Measurements from ENCODE around the gene MTG1.
"Not testable (repeated sequence)": the region's sequence is repeated elsewhere in the genome, so short reads cannot be mapped to it uniquely, and the experiment has no call there.

Gene MTG1

GRCh38 chr10:133378251-133379096 is 15.5 kb upstream of the MTG1 start:
- peak overlapping the region; percentile 55 for H3K27ac Mint-ChIP-seq
- H3K36me3 Mint-ChIP-seq (ENCODE audit: low read depth) = no peaks in the 10 kb centered on the region
- no peaks in the 10 kb centered on the region for H3K9me3 Mint-ChIP-seq
- H3K27me3 Mint-ChIP-seq (ENCODE audit: low read depth) = peaks cover 3% of the 10 kb centered on the region
- peaks cover 9% of the 10 kb centered on the region for H3K4me1 Mint-ChIP-seq (ENCODE audit: low read depth)
- H3K4me3 Mint-ChIP-seq = peak overlapping the region; percentile 77
- DNase-seq (ENCODE audit: low spot score) = peak; percentile 64

- H3K27ac Mint-ChIP-seq = peak within 1 kb of the TSS; percentile 55
- peak; percentile 67 for DNase-seq (ENCODE audit: low spot score)
These were observed 14.7 kb upstream of the MTG1 start, which contains the start of gene PAOX for GRCh38 chr10:133379152-133379800. Gene PAOX (plus strand): TSS chr10:133379262. CDS start chr10:133379317, 55 bp downstream.

GRCh38 chr10:133379801-133380666 is 13.9 kb upstream of the MTG1 start:
- Mint-ChIP-seq H3K27me3 (ENCODE audit: low read depth) (peaks cover under 1% of the 10 kb centered on the region), H3K36me3 (ENCODE audit: low read depth) (no peaks in the 10 kb centered on the region), H3K4me3 (peak overlapping the region; percentile 60), H3K9me3 (no peaks in the 10 kb centered on the region), H3K4me1 (ENCODE audit: low read depth) (peaks cover 4% of the 10 kb centered on the region), H3K27ac (no peak overlapping the region)
- no peak for DNase-seq (ENCODE audit: low spot score)

More at GRCh38 chr10:133379152-133379800, 14.7 kb upstream of the MTG1 start, which contains the start of gene PAOX:
- Mint-ChIP-seq H3K4me1 (ENCODE audit: low read depth) (peaks cover 7% of the 10 kb centered on the region), H3K27me3 (ENCODE audit: low read depth) (peaks cover 2% of the 10 kb centered on the region), H3K36me3 (ENCODE audit: low read depth) (no peaks in the 10 kb centered on the region), H3K4me3 (peak within 1 kb of the TSS; percentile 77), H3K9me3 (no peaks in the 10 kb centered on the region)

- H3K4me1 Mint-ChIP-seq (ENCODE audit: low read depth) = peaks cover 4% of the 10 kb centered on the region
- no peak overlapping the region for H3K4me3 Mint-ChIP-seq
- H3K27me3 Mint-ChIP-seq (ENCODE audit: low read depth) = no peaks in the 10 kb centered on the region
- DNase-seq (ENCODE audit: low spot score) = no peak
- no peaks in the 10 kb centered on the region for H3K9me3 Mint-ChIP-seq
- no peaks in the 10 kb centered on the region for H3K36me3 Mint-ChIP-seq (ENCODE audit: low read depth)
- no peak overlapping the region for H3K27ac Mint-ChIP-seq
These were observed 12.9 kb upstream of the MTG1 start for GRCh38 chr10:133381036-133381435.

- no peak overlapping the region for H3K4me3 Mint-ChIP-seq
- no peak for DNase-seq (ENCODE audit: low spot score)
- H3K36me3 Mint-ChIP-seq (ENCODE audit: low read depth) = peaks cover 3% of the 10 kb centered on the region
- H3K4me1 Mint-ChIP-seq (ENCODE audit: low read depth) = peaks cover 8% of the 10 kb centered on the region
- H3K9me3 Mint-ChIP-seq = no peaks in the 10 kb centered on the region
- no peaks in the 10 kb centered on the region for H3K27me3 Mint-ChIP-seq (ENCODE audit: low read depth)
- no peak overlapping the region for H3K27ac Mint-ChIP-seq
These were observed 10.4 kb upstream of the MTG1 start for GRCh38 chr10:133383551-133383950.

GRCh38 chr10:133384071-133384470 is 9.9 kb upstream of the MTG1 start:
- H3K4me3 Mint-ChIP-seq = no peak overlapping the region

GRCh38 chr10:133385214-133385613 is 8.7 kb upstream of the MTG1 start:
- no peak for DNase-seq (ENCODE audit: low spot score)
- no peaks in the 10 kb centered on the region for H3K9me3 Mint-ChIP-seq
- H3K36me3 Mint-ChIP-seq (ENCODE audit: low read depth) = peaks cover 3% of the 10 kb centered on the region
- no peaks in the 10 kb centered on the region for H3K27me3 Mint-ChIP-seq (ENCODE audit: low read depth)
- no peak overlapping the region for H3K4me3 Mint-ChIP-seq
- H3K4me1 Mint-ChIP-seq (ENCODE audit: low read depth) = peaks cover 20% of the 10 kb centered on the region
- no peak overlapping the region for H3K27ac Mint-ChIP-seq

More at GRCh38 chr10:133384071-133384470, 9.9 kb upstream of the MTG1 start:
- Mint-ChIP-seq H3K27ac (no peak overlapping the region), H3K27me3 (ENCODE audit: low read depth) (no peaks in the 10 kb centered on the region), H3K9me3 (no peaks in the 10 kb centered on the region), H3K36me3 (ENCODE audit: low read depth) (peaks cover 3% of the 10 kb centered on the region), H3K4me1 (ENCODE audit: low read depth) (peaks cover 11% of the 10 kb centered on the region)
- DNase-seq (ENCODE audit: low spot score) = no peak

GRCh38 chr10:133386951-133387350 is 7.0 kb upstream of the MTG1 start:
- not testable (repeated sequence) for DNase-seq (ENCODE audit: low spot score); H3K36me3 Mint-ChIP-seq (ENCODE audit: low read depth)

GRCh38 chr10:133388236-133388972 is 5.6 kb upstream of the MTG1 start:
- Mint-ChIP-seq H3K27ac (peak overlapping the region; percentile 96), H3K27me3 (ENCODE audit: low read depth) (no peaks in the 10 kb centered on the region), H3K36me3 (ENCODE audit: low read depth) (peaks cover 3% of the 10 kb centered on the region), H3K9me3 (no peaks in the 10 kb centered on the region), H3K4me3 (peak overlapping the region; percentile 86), H3K4me1 (ENCODE audit: low read depth) (peaks cover 31% of the 10 kb centered on the region)
- no peak for DNase-seq (ENCODE audit: low spot score)

More at GRCh38 chr10:133386951-133387350, 7.0 kb upstream of the MTG1 start:
- not testable (repeated sequence) for H3K27ac Mint-ChIP-seq; H3K4me3 Mint-ChIP-seq; H3K27me3 Mint-ChIP-seq (ENCODE audit: low read depth); H3K9me3 Mint-ChIP-seq
- peaks cover 32% of the 10 kb centered on the region for H3K4me1 Mint-ChIP-seq (ENCODE audit: low read depth)

- peaks cover 3% of the 10 kb centered on the region for H3K36me3 Mint-ChIP-seq (ENCODE audit: low read depth)
- no peaks in the 10 kb centered on the region for H3K27me3 Mint-ChIP-seq (ENCODE audit: low read depth)
- H3K27ac Mint-ChIP-seq = peak overlapping the region; percentile 96
- H3K4me1 Mint-ChIP-seq (ENCODE audit: low read depth) = peaks cover 31% of the 10 kb centered on the region
- no peaks in the 10 kb centered on the region for H3K9me3 Mint-ChIP-seq
- peak; percentile 33 for DNase-seq (ENCODE audit: low spot score)
- H3K4me3 Mint-ChIP-seq = peak overlapping the region; percentile 86
These were observed 4.8 kb upstream of the MTG1 start for GRCh38 chr10:133388973-133389818.

GRCh38 chr10:133390597-133391248 is 3.2 kb upstream of the MTG1 start:
- peak overlapping the region; percentile 86 for H3K4me3 Mint-ChIP-seq
- H3K9me3 Mint-ChIP-seq = no peaks in the 10 kb centered on the region
- peaks cover 12% of the 10 kb centered on the region for H3K36me3 Mint-ChIP-seq (ENCODE audit: low read depth)
- no peaks in the 10 kb centered on the region for H3K27me3 Mint-ChIP-seq (ENCODE audit: low read depth)
- no peak for DNase-seq (ENCODE audit: low spot score)
- H3K4me1 Mint-ChIP-seq (ENCODE audit: low read depth) = peaks cover 38% of the 10 kb centered on the region
- H3K27ac Mint-ChIP-seq = peak overlapping the region; percentile 95

- H3K4me3 Mint-ChIP-seq = peak overlapping the region; percentile 86
- H3K9me3 Mint-ChIP-seq = no peaks in the 10 kb centered on the region
- H3K27me3 Mint-ChIP-seq (ENCODE audit: low read depth) = no peaks in the 10 kb centered on the region
- H3K27ac Mint-ChIP-seq = peak overlapping the region; percentile 95
- H3K4me1 Mint-ChIP-seq (ENCODE audit: low read depth) = peaks cover 38% of the 10 kb centered on the region
- DNase-seq (ENCODE audit: low spot score) = no peak
- H3K36me3 Mint-ChIP-seq (ENCODE audit: low read depth) = peaks cover 13% of the 10 kb centered on the region
These were observed 2.7 kb upstream of the MTG1 start for GRCh38 chr10:133391249-133391635.

All from T-helper 2 cell treated with Interferon-gamma antibody and Interleukin-4, amounts not matched to agents 5 μg/mL and 100 μg/mL, for 36 hours (primary cell).